Measurements from ENCODE around the gene NFASC. TPM values are rescaled to one million over a fixed set of nuclear protein-coding genes. Genes with fewer than 3 reads are reported as not detected.

Gene NFASC
- total and polyA plus RNA-seq, 2 experiments from 2014 or later, result 0.75 to 2.2 TPM

- Histone ChIP-seq H4K20me1 (ENCODE audit: insufficient read depth, poor library complexity, severe bottlenecking) (no peaks in the 10 kb centered on the region), H3K36me3 (replicated peaks; ENCODE audit: insufficient read depth, low read depth) (no peaks in the 10 kb centered on the region), H3K27ac (no peak within 1 kb of the TSS), H3K4me1 (ENCODE audit: insufficient read depth) (no peaks in the 10 kb centered on the region), H3K9me3 (ENCODE audit: low read depth) (no peaks in the 10 kb centered on the region), H3K27me3 (peaks cover 76% of the 10 kb centered on the region), H3K4me2 (peak within 1 kb of the TSS; percentile 62), H3K4me3 (no peak within 1 kb of the TSS), H3K9me2 (replicated peaks; ENCODE audit: insufficient read depth) (no peaks in the 10 kb centered on the region), H2AFZ (no peak within 1 kb of the TSS), H3K79me2 (no peaks in the 10 kb centered on the region)
- DNase-seq (ENCODE audit: low spot score), result peak; percentile 38
- 28% methylated on average over 35 of the region's 53 CpGs for WGBS (ENCODE audit: low lambda C conversion rate, missing lambda C conversion rate)
- TF ChIP-seq EZH2phosphoT487 (IDR thresholded peaks at IDR 0.05; ENCODE audit: low read depth, severe bottlenecking, unreplicated experiment), result no peak
- TF ChIP-seq CTCF (IDR thresholded peaks at IDR 0.05; ENCODE audit: poor library complexity), result no peak
- no peak for TF ChIP-seq EZH2 (IDR thresholded peaks at IDR 0.05; ENCODE audit: borderline replicate concordance)
Observed at GRCh38 chr1:205042911-205043806, 172.5 kb downstream of the NFASC start, which contains the start of gene CNTN2. CNTN2 (plus strand) TSS chr1:205043212; CDS start chr1:205053186, 9,974 bp downstream.

GRCh38 chr1:205043866-205044265 is 173.2 kb downstream of the NFASC start:
- Histone ChIP-seq H3K4me3 (no peak overlapping the region), H3K27me3 (peaks cover 76% of the 10 kb centered on the region), H3K27ac (no peak overlapping the region), H3K36me3 (replicated peaks; ENCODE audit: insufficient read depth, low read depth) (no peaks in the 10 kb centered on the region), H2AFZ (no peak overlapping the region), H3K4me2 (no peak overlapping the region), H3K79me2 (no peaks in the 10 kb centered on the region), H3K9me2 (replicated peaks; ENCODE audit: insufficient read depth) (no peaks in the 10 kb centered on the region), H4K20me1 (ENCODE audit: insufficient read depth, poor library complexity, severe bottlenecking) (no peaks in the 10 kb centered on the region), H3K9me3 (ENCODE audit: low read depth) (no peaks in the 10 kb centered on the region), H3K4me1 (ENCODE audit: insufficient read depth) (no peaks in the 10 kb centered on the region)
- TF ChIP-seq CTCF (IDR thresholded peaks at IDR 0.05; ENCODE audit: poor library complexity) (no peak), EZH2phosphoT487 (IDR thresholded peaks at IDR 0.05; ENCODE audit: low read depth, severe bottlenecking, unreplicated experiment) (no peak), EZH2 (IDR thresholded peaks at IDR 0.05; ENCODE audit: borderline replicate concordance) (no peak)
- DNase-seq (ENCODE audit: low spot score), result no peak
- WGBS (ENCODE audit: low lambda C conversion rate, missing lambda C conversion rate), result 52% methylated on average over 4 of the region's 4 CpGs

- DNase-seq (ENCODE audit: low spot score), result no peak
- Histone ChIP-seq H3K4me2 (no peak overlapping the region), H3K9me2 (replicated peaks; ENCODE audit: insufficient read depth) (no peaks in the 10 kb centered on the region), H3K36me3 (replicated peaks; ENCODE audit: insufficient read depth, low read depth) (no peaks in the 10 kb centered on the region), H2AFZ (no peak overlapping the region), H3K27me3 (peaks cover 73% of the 10 kb centered on the region), H4K20me1 (ENCODE audit: insufficient read depth, poor library complexity, severe bottlenecking) (no peaks in the 10 kb centered on the region), H3K27ac (no peak overlapping the region), H3K9me3 (ENCODE audit: low read depth) (no peaks in the 10 kb centered on the region), H3K4me1 (ENCODE audit: insufficient read depth) (no peaks in the 10 kb centered on the region), H3K79me2 (no peaks in the 10 kb centered on the region), H3K4me3 (no peak overlapping the region)
- 48% methylated on average over 5 of the region's 5 CpGs for WGBS (ENCODE audit: low lambda C conversion rate, missing lambda C conversion rate)
- TF ChIP-seq EZH2phosphoT487 (IDR thresholded peaks at IDR 0.05; ENCODE audit: low read depth, severe bottlenecking, unreplicated experiment), result no peak
- no peak for TF ChIP-seq CTCF (IDR thresholded peaks at IDR 0.05; ENCODE audit: poor library complexity)
- no peak for TF ChIP-seq EZH2 (IDR thresholded peaks at IDR 0.05; ENCODE audit: borderline replicate concordance)
Observed at GRCh38 chr1:205044741-205045140, 174.1 kb downstream of the NFASC start.

Data from hepatocyte (in vitro differentiated cells).